ENCODE data around the gene ABCF3. TPM values are rescaled to one million over a fixed set of nuclear protein-coding genes. Genes with fewer than 3 reads are reported as not detected.

The ABCF3 gene
- total and polyA plus RNA-seq, 2 of the 13 experiments (the other 11 are each of a cell fraction or from before 2014, with no cell fraction given) = 38.8 to 46.5 TPM

DNA sequence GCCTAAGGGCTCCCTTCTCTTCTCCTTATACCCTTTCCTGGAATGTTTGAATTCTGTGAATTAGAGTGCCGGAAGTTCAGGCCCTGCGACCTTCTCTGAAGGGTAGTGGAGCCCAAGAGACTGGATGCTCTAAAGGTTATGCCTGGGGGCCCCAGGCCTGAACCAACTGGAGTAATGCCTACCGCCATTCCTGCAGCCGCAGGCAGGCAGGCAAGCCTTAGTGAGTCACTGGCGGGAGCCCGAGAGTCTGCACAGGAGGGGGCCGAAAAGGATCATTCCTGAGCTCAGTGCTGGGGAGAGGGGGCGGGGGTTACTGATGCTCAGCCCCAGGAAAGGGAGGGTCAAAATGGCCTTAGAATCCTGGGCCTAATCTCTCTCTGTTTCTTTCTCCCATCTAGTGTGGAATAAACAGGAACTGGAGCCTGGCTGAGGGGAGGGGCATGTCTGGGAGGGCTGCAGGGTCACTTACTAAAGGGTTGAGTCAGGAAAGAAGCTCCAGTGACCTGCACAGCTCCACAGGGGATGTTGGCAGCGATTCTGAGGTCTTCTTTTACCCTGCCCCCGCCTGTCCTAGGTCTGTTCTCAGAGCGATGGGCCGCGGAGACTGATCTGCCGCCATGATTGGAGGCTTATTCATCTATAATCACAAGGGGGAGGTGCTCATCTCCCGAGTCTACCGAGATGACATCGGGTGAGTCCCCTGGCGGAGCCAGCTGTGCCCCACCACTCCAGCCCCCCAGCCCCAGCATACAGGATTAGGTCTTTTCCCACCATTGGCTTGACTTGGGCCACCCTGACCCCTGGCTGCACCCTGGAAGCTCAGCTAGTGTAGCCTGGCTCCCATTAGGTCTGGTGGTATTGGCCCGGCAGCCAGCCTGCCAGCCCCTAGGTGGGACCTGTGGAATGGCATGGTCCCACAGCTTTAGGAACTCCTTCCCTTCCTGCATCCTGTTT is 9.3 kb upstream of the ABCF3 start (continued):
- TF ChIP-seq, protein P1, sequence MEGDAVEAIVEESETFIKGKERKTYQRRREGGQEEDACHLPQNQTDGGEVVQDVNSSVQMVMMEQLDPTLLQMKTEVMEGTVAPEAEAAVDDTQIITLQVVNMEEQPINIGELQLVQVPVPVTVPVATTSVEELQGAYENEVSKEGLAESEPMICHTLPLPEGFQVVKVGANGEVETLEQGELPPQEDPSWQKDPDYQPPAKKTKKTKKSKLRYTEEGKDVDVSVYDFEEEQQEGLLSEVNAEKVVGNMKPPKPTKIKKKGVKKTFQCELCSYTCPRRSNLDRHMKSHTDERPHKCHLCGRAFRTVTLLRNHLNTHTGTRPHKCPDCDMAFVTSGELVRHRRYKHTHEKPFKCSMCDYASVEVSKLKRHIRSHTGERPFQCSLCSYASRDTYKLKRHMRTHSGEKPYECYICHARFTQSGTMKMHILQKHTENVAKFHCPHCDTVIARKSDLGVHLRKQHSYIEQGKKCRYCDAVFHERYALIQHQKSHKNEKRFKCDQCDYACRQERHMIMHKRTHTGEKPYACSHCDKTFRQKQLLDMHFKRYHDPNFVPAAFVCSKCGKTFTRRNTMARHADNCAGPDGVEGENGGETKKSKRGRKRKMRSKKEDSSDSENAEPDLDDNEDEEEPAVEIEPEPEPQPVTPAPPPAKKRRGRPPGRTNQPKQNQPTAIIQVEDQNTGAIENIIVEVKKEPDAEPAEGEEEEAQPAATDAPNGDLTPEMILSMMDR (CRISPR knock-in tag; IDR thresholded peaks at IDR 0.05) = peak; percentile 9; the same call in 1 of the 2 replicates
- TF ChIP-seq DMAP1 (CRISPR knock-in tag; IDR thresholded peaks at IDR 0.05) (0 out of 2 replicates have a peak, but pooled peaks have one; percentile 25), JUND (CRISPR knock-in tag; IDR thresholded peaks at IDR 0.05) (no peak), ARNTL (CRISPR knock-in tag; IDR thresholded peaks at IDR 0.05) (no peak), ZNF451 (CRISPR knock-in tag; IDR thresholded peaks at IDR 0.05) (no peak), ZNF441 (CRISPR knock-in tag; IDR thresholded peaks at IDR 0.05; ENCODE audit: borderline replicate concordance) (no peak), SP5 (CRISPR knock-in tag; IDR thresholded peaks at IDR 0.05; ENCODE audit: borderline replicate concordance, low read depth) (no peak), MAFF (IDR thresholded peaks at IDR 0.05; ENCODE audit: low read depth, low read length) (no peak), YY1 (IDR thresholded peaks at IDR 0.05; ENCODE audit: insufficient read depth, insufficient replicate concordance, low read depth, low read length) (peak; percentile 73), SRY (CRISPR knock-in tag; IDR thresholded peaks at IDR 0.05) (peak; percentile 60; the same call in 1 of the 2 replicates), NCOA5 (CRISPR knock-in tag; IDR thresholded peaks at IDR 0.05) (no peak), AKAP8 (CRISPR knock-in tag; IDR thresholded peaks at IDR 0.05) (no peak), TCF7L2 (IDR thresholded peaks at IDR 0.05; ENCODE audit: low read depth, low read length) (no peak)
- TF ChIP-seq, protein P2, sequence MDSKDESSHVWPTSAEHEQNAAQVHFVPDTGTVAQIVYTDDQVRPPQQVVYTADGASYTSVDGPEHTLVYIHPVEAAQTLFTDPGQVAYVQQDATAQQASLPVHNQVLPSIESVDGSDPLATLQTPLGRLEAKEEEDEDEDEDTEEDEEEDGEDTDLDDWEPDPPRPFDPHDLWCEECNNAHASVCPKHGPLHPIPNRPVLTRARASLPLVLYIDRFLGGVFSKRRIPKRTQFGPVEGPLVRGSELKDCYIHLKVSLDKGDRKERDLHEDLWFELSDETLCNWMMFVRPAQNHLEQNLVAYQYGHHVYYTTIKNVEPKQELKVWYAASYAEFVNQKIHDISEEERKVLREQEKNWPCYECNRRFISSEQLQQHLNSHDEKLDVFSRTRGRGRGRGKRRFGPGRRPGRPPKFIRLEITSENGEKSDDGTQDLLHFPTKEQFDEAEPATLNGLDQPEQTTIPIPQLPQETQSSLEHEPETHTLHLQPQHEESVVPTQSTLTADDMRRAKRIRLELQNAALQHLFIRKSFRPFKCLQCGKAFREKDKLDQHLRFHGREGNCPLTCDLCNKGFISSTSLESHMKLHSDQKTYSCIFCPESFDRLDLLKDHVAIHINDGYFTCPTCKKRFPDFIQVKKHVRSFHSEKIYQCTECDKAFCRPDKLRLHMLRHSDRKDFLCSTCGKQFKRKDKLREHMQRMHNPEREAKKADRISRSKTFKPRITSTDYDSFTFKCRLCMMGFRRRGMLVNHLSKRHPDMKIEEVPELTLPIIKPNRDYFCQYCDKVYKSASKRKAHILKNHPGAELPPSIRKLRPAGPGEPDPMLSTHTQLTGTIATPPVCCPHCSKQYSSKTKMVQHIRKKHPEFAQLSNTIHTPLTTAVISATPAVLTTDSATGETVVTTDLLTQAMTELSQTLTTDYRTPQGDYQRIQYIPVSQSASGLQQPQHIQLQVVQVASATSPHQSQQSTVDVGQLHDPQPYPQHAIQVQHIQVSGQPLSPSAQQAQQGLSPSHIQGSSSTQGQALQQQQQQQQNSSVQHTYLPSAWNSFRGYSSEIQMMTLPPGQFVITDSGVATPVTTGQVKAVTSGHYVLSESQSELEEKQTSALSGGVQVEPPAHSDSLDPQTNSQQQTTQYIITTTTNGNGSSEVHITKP (CRISPR knock-in tag; IDR thresholded peaks at IDR 0.05; ENCODE audit: low read depth) = 0 out of 2 replicates have a peak, but pooled peaks have one; percentile 26
- TF ChIP-seq, protein P3, sequence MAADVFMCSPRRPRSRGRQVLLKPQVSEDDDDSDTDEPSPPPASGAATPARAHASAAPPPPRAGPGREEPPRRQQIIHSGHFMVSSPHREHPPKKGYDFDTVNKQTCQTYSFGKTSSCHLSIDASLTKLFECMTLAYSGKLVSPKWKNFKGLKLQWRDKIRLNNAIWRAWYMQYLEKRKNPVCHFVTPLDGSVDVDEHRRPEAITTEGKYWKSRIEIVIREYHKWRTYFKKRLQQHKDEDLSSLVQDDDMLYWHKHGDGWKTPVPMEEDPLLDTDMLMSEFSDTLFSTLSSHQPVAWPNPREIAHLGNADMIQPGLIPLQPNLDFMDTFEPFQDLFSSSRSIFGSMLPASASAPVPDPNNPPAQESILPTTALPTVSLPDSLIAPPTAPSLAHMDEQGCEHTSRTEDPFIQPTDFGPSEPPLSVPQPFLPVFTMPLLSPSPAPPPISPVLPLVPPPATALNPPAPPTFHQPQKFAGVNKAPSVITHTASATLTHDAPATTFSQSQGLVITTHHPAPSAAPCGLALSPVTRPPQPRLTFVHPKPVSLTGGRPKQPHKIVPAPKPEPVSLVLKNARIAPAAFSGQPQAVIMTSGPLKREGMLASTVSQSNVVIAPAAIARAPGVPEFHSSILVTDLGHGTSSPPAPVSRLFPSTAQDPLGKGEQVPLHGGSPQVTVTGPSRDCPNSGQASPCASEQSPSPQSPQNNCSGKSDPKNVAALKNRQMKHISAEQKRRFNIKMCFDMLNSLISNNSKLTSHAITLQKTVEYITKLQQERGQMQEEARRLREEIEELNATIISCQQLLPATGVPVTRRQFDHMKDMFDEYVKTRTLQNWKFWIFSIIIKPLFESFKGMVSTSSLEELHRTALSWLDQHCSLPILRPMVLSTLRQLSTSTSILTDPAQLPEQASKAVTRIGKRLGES (CRISPR knock-in tag; IDR thresholded peaks at IDR 0.05; ENCODE audit: borderline replicate concordance) = no peak
- TF ChIP-seq, protein P4, sequence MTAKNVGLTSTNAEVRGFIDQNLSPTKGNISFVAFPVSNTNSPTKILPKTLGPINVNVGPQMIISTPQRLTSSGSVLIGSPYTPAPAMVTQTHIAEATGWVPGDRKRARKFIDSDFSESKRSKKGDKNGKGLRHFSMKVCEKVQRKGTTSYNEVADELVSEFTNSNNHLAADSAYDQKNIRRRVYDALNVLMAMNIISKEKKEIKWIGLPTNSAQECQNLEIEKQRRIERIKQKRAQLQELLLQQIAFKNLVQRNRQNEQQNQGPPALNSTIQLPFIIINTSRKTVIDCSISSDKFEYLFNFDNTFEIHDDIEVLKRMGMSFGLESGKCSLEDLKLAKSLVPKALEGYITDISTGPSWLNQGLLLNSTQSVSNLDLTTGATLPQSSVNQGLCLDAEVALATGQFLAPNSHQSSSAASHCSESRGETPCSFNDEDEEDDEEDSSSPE (CRISPR knock-in tag; IDR thresholded peaks at IDR 0.05) = no peak
- TF ChIP-seq, protein P5, sequence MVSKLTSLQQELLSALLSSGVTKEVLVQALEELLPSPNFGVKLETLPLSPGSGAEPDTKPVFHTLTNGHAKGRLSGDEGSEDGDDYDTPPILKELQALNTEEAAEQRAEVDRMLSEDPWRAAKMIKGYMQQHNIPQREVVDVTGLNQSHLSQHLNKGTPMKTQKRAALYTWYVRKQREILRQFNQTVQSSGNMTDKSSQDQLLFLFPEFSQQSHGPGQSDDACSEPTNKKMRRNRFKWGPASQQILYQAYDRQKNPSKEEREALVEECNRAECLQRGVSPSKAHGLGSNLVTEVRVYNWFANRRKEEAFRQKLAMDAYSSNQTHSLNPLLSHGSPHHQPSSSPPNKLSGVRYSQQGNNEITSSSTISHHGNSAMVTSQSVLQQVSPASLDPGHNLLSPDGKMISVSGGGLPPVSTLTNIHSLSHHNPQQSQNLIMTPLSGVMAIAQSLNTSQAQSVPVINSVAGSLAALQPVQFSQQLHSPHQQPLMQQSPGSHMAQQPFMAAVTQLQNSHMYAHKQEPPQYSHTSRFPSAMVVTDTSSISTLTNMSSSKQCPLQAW (CRISPR knock-in tag; IDR thresholded peaks at IDR 0.05) = peak; percentile 10; the same call in 1 of the 2 replicates

Measured in HepG2 (cell line).